HG03196 (cell line): Measurements from ENCODE around the gene ADAMTSL5.
"Not testable (repeated sequence)": the region's sequence is repeated elsewhere in the genome, so short reads cannot be mapped to it uniquely, and the experiment has no call there.

Experiments used
- ATAC-seq: cut with Tn5 transposase; IDR thresholded peaks from one replicate; pipeline ENCODE4 v1.9.1; 2021; ENCODE audit not compliant: unreplicated experiment

ADAMTSL5 gene

GRCh38 chr19:1512671-1513498 lies at the start of gene ADAMTSL5:
TSS of gene ADAMTSL5 (minus strand) at chr19:1513019. CDS start at chr19:1510943, 2,076 bp downstream.
- no peak for ATAC-seq

- no peak for ATAC-seq
Observed at GRCh38 chr19:1561236-1561842, 48.5 kb upstream of the ADAMTSL5 start.

DNA sequence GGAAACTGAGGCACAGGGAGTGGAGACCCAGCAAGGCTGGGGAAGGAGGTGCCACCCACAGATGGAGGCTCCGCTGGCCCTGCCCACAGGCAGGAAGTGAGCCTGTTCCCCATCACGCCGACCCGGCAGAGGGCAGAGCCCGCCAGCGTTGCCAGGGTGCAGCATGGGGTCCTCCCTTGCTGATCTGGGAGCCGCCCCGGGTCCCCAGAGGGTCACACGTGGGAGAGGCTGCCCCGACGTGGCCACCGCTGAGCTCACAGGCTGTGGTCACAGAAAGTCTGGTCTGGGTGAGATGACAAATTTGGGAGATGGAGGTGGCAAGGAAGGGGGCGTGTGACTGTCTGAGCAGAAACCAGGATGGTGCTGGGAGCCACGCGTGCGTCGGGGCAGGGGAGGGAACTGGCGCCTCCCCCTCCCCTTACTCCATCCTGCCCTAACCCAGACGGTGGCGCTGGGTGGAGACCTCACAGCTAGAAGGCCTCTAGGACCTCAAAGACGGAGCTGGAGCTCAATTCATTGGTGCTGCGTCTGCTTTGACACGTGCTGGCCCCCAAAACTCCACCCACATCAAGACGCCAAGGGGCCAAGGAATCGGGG lies 47.6 kb upstream of the ADAMTSL5 start:
- ATAC-seq: no peak

GRCh38 chr19:1558552-1558951 lies 45.7 kb upstream of the ADAMTSL5 start:
- no peak for ATAC-seq

DNA sequence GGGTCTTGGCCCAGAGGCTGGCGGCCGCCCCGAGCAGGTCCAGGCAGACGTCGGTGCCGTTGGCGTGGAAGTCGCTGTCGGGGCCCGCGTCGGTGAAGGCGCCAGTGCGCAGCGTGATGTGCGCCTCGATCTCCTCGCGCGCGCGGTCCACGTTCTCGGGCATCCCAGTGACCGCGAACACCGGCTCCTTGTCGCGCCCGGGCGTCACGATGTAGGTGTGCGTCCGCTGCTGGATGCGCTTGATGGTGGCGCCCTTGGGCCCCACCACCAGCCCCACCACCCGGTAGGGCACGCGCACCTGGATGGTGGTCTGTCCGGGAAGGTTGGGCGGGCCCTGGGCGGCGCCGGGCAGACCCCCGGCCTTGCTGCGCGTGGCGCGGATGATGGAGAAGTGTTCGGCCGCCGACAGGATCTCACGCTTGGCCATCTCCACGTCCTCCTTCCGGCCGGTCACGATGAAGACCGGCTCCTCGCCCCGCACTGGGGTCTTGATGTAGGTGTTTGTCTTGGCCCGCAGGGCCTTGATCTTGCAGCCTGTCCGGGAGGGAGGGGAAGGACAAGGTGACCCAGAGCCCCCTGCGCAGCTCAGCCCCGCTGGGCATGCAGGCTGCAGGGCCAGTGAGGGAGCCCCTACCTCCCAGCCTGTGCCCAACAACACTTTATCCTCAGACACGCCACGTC lies 43.7 kb upstream of the ADAMTSL5 start:
- ATAC-seq: no peak

DNA sequence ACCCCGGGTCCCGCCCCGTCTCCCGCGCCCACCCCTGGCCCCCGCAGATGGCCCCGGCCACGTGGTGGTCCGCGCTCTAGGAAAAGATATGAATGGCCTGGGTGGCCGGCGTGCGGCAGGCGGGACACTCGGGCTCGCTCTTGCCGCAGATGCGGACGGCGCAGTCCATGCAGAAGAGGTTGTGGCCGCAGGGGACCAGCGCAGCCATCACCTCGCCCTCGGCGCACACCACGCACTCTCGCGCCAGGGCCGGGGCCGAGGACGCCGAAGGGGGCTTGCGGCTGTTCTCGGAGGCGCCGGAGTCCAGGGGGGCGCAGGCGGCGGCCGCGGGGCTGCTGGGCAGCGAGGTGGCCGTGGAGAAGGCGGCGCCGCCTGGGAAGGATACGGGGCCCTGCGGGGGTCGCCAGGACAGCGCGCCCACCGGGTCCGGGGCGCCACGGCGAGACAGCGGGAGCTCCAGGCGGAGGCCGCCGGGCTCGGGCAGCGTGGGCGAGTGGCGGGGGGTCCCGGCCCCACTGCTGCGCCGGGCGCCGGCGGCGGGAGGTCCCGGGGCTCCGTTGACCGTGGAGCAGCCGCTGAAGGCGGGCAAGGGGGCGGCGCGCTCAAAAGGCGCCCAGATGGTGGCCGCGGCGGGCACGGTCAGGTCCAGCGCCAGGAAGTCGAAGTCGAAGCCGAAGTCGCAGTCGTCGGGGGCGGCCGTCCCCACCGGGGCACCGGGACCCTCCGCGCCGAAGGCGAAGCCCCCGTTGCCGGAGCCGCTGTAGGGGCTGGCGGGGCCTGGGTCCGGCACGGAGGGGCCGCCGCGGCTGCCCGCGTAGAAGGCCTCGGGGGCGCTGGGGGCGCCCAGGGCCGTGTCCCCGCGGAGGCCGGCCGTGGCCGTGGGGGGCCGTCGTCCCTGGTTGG lies 42.9 kb upstream of the ADAMTSL5 start:
- no peak for ATAC-seq

DNA sequence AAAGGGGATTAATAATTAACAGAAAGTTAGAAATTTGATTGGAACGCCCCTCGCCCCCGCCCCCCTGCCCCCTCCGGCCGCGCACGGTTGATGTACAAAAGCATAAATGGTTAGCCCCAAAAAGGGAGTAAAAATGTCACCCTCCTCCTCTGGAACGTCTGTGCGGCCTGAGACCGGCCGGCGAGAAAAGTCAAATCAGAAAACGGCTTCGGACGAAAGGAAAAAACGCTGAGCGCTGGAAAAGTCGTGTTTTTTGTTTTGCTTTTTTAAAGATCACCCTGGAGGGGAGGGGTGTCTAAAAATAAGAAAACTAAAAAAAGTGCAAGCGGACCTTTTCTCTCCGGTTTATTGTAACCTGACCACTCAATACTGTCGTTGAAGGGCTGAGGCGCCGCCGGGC lies 42.1 kb upstream of the ADAMTSL5 start:
- ATAC-seq: no peak

DNA sequence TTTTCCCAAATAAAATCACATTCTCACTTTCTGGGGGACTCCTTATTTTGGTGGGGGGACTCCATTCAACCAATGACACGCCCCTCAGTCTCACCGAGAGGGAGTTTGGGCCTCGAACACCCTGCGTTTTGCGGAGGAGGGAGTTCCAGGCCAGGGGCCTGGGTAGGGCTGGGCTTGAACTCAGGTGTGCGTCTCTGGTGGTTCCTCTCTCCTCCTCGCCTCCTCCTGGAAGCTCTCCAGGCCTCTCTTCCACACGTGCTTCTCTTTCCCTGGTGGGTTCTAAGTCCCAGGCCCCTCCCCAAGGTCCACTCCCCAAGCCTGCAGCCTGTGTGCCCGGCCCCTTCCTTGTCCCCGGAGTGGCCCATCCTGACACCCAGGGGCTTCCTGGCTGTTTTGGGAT lies 40.6 kb upstream of the ADAMTSL5 start:
- no peak for ATAC-seq

GRCh38 chr19:1551068-1552040 lies 38.5 kb upstream of the ADAMTSL5 start:
- no peak for ATAC-seq

- no peak for ATAC-seq
Observed at GRCh38 chr19:1549332-1549945, 36.6 kb upstream of the ADAMTSL5 start.

- no peak for ATAC-seq
Observed at GRCh38 chr19:1540365-1540925, 27.6 kb upstream of the ADAMTSL5 start.

- ATAC-seq: not testable (repeated sequence)
Observed at GRCh38 chr19:1539749-1540148, 26.9 kb upstream of the ADAMTSL5 start.

DNA sequence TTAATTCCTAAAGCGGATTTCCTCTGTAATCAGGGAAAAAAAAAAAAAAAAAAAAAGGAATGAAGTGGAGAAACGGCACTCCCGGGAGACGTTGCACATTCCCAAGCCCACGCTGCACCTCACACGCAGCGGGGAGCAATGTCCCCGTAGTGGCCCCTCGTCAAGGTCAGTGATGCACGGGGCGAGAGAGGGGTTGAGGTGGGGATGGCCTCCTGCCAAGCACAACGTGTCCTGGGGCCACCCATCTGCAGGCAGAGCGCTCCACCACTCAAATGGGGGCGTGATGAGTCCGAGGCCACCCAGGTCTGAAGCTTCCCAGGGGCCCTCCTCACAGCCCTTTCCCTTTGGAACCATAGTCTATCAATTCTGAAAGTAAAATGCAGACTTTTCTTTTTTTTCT lies 26.2 kb upstream of the ADAMTSL5 start:
- ATAC-seq: no peak

GRCh38 chr19:1535699-1536098 lies 22.9 kb upstream of the ADAMTSL5 start:
- ATAC-seq: not testable (repeated sequence)

DNA sequence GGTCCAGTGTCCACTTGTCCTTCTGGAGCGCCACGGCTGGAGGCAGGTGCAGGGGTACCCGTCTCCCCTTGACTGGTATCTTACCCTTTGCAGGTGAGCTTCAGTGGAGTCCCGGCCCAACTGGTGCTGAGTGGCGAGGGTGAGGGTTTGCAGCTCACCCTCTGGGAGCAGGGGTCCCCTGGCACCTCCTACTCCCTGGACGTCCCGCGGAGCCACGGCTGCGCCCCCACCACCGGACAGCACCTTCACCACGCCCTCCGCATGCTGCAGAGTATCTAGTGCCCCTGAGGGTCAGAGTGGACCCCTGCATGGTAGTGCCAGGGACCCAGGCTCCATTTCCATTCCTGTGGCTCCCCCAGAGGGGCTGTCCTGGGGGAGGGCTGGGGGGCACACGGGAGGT lies 22.2 kb upstream of the ADAMTSL5 start:
- ATAC-seq: no peak

DNA sequence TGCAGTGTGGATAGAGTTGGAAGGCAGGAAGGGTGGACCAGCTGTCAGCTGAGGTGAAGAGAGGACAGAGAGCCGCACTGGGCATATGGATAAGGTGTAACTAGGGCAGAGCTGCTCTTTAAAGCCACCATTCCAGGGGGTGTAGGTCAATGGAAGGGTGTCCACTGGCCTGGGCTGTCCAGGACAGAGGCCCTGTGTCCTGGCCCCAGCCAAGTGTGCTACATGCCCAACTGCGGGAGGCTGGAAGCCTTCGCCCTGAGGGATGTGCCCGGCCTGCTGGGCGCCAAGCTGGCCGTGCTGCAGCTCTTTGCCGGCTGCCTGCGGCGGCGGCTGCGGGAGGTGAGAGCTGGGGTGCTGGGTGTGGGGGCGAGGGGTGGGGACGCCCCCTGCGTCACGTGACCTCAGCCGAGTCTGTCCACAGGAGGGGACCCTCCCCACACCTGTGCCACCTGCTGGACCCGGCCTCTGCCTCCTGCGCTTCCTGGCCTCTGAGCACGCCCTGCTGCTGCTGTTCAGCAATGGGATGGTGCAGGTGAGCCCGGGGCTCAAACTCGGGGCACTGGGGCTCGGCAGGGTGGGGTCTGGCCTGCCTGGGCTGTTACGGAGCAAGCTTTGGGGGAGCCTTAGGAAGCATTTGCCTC lies 20.8 kb upstream of the ADAMTSL5 start:
- no peak for ATAC-seq

DNA sequence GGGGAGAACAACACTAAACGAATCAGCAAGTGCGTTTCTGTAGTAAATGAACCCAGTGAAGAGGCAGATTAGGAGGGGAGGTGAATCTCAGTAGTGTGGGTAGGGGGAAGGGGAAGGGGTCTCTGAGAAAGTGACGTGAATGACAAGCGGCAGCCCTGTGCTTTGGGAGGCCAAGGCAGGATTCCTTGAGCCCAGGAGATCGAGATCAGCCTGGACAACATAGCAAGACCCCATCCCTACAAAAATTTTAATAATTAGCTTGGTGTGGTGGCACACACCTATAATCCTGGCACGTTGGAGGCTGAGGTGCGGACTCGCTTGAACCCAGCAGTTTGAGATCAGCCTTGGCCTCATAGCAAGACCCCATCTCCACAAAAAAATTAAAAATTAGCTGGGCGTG lies 19.2 kb upstream of the ADAMTSL5 start:
- ATAC-seq: no peak

GRCh38 chr19:1531587-1531986 lies 18.8 kb upstream of the ADAMTSL5 start:
- no peak for ATAC-seq
